GM18907 (cell line): ENCODE data around the gene DSE.
A peak's percentile ranks its signal among the peaks of the same experiment; 100 is the strongest.

ENCODE experiments used
- ATAC-seq: cut with Tn5 transposase; IDR thresholded peaks from one replicate; pipeline ENCODE4 v1.9.1; 2021; ENCODE audit warnings: mild to moderate bottlenecking, moderate library complexity; ENCODE audit not compliant: unreplicated experiment

DSE gene

DNA sequence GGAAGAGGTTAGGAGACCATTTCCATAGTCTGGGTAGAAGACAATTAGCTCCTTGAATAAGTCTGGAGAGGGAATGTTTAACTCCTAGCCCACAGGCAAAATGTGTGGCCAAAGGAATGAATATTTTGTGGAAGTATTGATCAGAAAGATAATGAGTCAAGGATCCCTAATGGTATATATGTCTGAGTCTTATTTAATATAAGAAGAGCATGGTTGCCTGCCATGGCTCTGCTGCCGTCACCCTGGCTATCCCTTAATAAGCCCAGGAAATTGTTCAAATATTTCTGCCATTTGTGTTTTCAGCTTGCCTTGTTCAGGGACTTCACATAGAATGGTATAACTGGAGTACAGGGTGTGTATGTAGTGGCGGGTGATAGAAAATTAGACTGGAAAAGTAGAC lies 72.4 kb downstream of the DSE start:
- ATAC-seq = no peak

DNA sequence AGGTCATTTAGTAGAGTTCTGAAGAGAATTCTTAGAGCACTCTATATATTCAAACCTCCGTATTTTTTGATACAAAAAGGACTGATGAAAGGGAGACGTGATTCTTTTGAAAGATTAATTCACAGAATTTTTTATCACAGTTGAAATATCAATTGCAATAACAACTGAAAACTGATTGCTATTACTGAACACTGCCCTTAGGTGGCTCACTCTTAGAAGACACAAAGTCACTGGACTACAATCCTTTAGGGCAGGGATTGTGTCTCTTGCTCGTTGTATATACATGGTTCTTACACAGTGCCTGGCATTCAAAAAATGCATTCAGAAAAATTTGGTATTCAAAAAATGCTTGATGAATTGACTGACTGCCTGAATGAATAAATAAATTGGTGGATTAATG lies 73.3 kb downstream of the DSE start:
- no peak for ATAC-seq

DNA sequence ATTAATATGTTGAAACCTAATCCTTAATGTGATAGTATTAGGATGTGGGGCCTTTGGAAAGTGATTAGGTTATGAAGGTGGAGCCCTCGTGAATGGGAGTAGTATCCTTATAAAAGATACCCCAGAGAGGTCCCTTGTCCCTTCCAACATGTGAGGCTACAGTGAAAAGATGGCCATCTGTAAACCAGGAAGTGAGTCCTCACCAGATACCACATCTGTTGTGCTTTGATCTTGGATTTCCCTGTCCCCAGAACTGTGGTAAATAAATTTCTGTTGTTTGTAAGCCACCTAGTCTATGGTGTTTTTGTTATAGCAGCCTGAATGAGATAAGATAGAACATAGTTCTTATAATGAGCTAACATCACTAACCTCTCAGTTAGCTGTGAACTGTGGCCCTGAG lies 73.8 kb downstream of the DSE start:
- no peak for ATAC-seq

DNA sequence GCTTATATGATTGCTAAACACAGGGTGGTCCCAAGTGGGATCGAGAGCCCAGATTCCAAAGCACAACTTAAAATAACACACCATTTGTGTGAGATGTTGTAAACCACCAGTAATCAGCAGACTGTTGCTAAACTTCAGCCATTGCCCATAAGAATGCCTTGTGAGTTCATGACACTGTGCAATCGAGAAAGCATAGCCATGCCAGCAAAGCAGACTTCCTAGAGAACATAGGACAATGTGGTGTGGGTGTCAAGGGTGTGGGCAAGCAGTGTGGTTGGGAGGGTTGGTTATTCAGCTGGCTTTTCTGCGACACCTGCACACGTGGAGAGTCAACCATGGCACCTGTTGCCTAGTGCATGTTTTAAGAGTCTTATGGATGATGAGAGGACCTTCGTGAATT lies 74.4 kb downstream of the DSE start:
- no peak for ATAC-seq

DNA sequence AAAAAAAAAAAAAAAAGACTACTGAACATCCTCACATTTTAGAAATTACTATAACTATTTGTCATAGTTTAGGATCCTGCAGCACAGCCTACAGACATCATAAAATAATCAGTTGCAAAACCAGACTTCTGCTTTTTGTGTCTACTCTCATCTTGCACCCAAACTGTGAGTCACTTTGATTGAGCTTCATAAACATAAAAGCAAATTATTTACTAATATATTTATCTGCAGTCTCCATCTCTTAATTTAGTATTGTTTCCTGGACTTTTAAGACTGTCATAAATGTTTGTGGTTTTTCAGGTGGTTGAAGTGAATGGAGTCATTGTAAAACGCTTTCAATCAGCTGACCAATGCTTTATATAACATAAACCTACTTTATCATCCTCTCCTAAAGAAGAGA lies 75.7 kb downstream of the DSE start:
- no peak for ATAC-seq

DNA sequence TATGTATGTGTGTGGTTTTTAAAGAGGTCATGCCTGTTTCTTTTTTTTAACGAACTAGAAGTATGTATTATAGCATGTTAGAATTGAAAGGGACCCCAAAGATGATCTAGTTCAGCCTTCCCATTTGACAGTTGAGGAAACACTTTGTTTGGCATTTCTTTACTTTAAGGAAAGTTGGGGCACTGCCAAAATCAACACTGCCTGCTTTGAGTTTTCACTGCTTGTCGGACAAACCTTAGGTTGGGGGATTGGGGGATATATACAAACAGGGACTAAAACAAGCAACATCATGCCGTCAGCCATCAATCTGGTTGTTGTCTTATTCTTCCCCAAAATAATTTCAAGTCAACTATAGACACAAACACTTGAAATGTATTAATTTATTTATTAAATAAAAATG lies 76.3 kb downstream of the DSE start:
- ATAC-seq = no peak

DNA sequence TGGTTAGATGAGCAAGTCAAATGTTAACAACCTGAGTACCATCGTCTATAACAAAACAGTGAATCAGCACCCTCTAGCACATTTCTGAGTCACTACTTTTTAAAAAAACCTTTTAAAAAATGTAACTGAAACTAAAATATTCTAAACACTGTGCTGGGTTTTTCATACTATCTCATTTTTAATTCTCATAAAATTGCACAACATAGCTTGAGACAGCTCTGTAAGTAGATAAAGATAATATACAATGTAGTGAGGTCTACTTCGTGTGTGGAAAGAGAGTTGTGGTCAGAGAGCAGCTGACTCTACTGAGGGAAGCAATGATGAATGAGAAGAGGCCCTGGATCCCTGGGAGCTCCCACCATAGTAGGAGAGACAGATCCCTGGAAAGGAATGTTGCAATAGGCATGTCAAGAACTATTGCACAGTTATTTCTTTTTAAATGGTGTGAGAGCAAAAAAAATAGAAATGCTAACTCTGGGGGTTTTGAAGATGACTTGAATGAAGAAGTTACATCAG lies 76.8 kb downstream of the DSE start:
- ATAC-seq = no peak

DNA sequence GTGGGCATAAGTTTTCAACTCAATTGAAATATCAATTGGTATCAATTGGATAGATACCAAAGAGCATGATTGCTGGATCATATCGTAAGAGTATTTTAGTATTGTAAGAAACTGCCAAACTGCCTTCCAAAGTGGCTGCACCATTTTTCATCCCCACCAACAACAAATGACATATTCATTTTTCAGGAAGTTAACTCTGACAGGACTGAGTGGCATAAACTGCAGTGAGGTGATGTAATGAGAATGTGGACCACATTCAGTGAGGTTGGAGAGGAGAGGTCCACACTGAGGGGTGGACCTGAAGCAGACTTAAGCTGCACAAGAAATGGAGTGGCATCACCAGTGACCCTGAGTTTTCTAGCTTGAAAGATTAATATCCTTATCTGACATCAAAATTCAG lies 78.8 kb downstream of the DSE start:
- ATAC-seq = no peak

DNA sequence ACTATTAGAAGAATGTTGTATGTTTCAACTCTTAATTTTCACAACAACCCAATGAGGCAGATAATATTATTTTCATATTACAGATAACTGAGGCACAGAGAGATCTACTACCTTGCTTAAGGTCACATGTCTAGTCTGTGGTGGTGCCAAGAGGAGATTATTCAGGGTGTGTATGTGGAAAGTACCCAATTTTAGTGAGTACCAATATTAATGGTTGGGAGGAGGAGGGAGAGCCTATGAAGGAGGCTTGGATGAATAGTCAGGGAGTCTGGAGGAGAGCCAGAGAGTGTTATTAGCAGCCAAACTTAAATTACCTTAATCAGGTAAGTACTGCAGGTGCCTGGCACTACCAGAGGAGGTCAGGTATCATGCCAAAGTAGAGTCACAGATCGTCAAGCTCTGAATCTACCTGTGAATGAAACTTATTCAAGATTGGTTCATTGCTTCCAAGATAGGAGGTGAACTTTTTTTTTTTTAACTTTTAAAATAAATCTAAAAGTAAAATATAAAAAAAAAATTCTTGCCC lies 79.5 kb downstream of the DSE start:
- ATAC-seq = no peak

DNA sequence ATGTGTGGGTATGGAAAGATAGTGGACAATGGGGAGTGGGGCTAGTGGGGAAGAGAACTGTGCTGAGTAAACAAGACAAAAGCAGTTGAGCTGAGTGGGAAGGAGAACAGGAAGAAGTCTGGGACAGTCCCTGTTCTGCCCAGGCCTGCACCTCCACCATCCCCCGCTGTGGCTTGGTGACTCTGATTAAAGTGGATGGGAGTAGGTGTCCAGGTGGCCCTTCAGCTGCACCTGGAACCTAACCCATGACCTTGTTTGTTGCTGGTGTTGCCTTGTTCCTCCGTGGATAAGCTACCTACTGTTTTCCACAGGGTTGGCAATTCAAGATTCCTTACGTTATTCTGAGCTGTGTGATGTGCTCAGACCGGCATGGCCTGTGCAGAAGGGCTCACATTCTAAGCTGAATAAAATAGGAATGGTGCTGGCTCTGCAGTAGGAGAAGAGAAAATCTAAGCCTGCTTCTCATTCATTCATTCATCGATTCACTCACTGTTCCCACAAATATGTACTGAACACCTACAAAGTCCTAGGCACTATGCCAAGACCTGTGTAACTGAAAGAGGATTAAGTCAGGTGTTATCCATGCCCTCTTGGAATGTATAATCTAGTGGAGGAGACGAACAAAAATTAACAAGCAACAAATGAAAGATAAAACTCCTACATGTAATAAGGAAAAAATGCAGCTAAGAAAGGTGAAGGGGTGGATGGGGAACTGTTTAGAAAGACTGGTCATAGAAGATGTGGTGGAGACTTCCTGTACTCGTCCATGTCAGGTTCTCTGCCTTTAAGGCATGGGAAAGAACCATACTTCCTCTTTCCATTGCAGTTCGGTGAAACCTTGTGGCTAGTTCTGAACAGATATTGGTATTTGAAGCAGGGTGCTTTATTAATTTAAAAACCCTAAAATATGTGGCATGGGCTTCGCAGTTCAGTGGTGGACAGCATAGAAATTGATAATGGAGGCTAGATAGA lies 80.3 kb downstream of the DSE start:
- ATAC-seq = peak; percentile 95

DNA sequence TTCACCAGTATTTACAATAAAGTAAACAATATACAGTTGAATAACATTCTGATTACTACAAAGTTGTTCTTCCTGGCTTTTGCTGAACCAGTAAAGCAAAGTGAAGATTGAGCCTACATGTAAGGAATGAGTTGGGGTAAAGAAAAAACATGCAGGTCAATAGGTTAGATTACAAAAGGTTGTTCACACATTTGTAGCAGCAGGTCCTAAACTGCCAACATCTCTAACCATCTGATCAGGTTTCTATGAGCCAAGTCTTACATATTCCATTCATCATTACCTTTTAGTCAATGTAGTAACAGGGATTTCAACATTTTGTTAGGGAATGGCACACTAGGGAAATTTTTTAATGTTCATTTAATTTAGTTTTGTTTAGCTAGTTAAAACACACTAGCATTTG lies 81.2 kb downstream of the DSE start:
- ATAC-seq = no peak

DNA sequence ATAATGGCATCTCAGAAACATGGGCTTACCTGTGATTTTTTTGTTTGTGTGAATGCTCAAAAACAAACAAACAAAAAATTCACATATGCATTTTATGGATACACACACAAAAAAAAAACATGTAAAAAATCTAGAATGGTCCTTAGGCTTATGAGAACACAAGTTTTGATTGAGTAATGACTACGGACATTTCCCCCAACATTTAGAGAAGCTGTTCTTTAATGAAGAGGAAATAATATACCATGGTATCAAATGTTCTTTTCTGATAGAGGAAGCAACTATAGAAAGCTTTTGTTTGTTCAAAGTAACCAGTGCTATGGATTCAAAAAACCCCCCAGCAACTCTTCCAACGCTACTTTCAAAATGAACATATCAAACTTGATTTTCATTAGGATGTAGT lies 81.8 kb downstream of the DSE start:
- ATAC-seq = no peak

DNA sequence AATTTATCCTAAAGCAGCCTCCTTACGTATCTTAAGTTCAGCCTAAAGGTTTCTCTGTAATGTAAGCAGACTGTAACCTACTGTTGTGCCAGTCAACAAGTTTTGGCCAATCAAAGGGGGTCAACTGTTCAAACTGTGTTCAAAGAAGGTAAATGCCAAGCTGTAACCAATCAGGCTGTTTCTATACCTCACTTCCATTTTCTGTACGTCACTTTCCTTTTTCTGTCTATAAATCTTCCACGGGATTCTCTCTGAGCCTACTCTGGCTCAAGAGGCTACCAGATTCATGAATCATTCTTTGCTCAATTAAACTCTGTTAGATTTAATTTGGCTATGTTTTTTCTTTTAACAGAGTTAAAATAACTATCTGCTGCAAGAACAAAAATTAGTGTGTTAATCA lies 85.4 kb downstream of the DSE start:
- ATAC-seq = no peak

DNA sequence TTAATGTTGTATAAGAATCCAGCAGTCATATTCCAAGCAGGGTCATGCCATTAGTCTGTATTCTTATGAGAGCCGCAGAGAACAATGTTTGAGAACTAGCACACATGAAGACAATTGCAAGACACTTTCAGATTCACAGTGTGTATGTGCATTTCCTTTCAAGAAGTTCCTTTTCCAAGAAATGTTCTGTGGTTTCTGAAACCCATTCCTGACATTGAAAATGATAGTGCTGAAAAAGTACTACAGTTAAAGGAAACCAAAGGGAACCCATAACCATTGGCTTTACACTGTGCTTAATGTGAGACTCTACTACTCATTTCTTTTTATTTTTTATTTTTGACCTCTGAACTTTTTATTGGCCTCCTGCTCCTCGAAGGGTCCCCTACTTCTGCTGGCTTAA lies 86.2 kb downstream of the DSE start:
- no peak for ATAC-seq

DNA sequence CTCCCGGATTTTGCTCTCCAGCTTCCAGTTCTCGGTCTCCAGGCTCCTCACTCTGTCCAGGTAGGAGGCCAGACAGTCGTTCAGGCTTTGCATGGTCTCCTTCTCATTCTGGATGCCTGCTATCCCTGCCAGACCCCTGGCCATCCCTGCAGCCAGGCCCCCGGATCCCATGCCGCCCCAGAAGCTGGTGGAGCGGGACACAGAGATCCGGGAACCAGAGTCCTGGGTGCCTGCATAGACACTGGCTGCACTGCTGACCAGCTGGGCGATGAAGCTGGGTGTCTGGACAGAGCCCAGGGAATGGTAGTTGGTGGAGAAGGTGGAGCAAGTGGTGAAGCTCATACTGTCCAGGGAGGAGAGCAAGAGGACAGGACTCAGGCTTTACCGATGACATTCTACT lies 87.5 kb downstream of the DSE start:
- ATAC-seq = no peak

DNA sequence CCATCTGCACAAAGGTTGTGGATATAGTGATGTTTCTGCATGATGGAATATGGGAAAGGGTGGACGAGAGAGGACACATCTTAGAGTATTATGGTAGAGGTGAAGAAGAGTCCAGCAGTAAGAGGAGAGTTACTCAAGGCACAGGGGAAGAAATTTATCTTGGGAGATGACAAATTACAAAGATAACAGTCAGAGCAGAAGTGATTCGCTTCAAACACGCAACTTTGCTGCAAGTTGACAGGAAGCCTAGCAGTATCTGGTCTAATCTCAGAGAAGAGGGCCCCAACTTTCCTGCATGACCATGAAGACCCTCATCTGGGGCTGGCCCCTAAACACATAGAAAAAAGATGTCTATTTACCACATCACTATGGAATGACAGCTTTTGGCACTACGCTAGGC lies 89.2 kb downstream of the DSE start:
- ATAC-seq = no peak

DNA sequence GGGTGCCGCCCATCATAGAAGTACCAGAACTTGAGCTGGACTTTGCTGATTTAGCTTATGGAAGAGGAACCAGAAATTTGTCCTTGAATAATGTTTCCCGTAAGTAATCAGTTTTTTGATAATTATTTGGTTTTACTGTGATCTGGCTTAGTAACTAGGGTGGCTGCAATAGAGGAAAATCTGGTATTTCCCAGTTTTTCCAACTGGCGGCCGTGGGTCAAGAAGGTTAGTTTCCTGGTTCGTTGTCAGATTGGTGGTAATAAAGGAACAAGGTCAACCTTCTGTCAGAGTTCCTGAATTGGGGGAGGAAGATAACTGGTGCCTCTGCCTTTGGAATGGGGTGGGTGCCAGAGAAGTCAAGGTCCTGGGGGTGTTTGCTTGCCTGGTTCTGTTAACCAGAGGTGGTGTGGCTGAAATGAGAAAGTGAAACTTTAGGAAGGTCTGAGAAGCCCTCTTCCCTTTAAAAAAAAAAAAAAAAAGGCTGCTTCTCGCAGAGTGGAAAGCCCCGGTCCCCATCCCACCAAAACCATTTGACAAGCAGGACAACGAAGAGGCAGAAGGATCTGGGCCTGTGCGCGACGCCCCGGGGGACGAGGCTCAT lies 90.7 kb downstream of the DSE start, which contains the start of gene CALHM6:
TSS of gene CALHM6 (plus strand) at position 45 of the 601 bp plus-strand sequence. CDS start at position 600, 555 bp downstream.
- ATAC-seq = peak; percentile 3

DNA sequence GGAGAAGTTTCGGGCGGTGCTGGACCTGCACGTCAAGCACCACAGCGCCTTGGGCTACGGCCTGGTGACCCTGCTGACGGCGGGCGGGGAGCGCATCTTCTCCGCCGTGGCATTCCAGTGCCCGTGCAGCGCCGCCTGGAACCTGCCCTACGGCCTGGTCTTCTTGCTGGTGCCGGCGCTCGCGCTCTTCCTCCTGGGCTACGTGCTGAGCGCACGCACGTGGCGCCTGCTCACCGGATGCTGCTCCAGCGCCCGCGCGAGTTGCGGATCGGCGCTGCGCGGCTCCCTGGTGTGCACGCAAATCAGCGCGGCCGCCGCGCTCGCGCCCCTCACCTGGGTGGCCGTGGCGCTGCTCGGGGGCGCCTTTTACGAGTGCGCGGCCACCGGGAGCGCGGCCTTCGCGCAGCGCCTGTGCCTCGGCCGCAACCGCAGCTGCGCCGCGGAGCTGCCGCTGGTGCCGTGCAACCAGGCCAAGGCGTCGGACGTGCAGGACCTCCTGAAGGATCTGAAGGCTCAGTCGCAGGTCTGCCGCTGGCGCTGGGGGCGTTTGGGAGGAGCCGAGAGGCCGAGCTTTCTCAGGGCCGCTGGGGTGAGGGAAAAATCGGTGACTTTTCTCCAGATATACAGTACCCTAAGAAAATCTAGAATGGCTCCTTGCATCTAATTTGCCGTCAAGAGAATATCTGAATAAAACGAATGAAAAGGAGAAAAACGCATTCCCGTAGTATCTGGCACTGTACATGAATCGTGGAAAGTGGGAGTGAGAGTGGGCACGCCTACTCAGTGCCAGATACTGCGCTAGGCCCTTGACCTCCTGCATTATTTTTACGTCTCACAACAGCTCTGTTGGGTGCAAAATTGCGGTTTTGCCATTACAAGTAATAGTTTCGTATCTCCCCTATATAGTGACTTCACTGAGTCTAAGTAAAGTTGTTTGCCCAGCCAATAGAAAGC lies 91.5 kb downstream of the DSE start:
- ATAC-seq = peak; percentile 89

DNA sequence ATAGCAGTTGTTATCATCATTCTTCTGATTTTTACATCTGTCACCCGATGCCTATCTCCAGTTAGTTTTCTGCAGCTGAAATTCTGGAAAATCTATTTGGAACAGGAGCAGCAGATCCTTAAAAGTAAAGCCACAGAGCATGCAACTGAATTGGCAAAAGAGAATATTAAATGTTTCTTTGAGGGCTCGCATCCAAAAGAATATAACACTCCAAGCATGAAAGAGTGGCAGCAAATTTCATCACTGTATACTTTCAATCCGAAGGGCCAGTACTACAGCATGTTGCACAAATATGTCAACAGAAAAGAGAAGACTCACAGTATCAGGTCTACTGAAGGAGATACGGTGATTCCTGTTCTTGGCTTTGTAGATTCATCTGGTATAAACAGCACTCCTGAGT lies 92.6 kb downstream of the DSE start:
- no peak for ATAC-seq

DNA sequence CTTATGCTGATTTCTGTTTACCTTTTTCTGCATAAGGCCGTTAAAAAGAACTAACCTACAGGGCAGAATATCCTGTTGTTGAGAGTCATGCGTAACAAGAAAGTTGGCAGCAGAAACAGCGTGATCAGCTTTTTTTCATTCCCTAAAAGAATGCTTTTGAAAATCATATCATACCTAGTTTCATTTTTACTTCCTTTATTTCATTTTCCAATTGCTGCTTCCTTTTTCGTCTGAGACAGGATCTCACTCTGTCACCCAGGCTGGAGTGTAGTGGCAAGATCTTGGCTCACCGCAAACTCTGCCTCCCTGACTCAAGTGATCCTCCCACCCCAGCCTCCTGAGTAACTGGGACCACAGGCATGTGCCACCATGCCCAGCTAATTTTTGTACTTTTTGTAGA lies 94.5 kb downstream of the DSE start:
- ATAC-seq = no peak

DNA sequence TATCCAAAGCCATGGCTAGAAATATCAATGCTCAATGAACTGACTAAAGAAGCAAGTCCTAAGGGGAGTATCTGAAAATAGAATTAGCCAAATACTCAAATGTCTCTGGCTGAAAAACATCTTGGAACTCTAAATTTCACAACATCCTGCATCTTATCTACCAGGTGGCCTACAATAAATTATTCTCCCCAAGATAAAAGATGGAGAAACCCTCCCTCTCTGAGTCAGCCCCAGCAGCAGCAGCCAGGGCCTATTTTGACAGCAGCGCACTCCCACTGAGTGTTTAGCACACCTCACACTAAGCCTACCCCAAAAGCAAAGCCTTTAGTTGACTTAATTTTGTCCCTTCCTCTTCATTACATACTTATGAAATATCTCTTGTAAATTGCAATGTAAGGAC lies 96.3 kb downstream of the DSE start:
- no peak for ATAC-seq
